HG02759 (cell line): ENCODE data around the gene TSPAN33.
"Not testable (repeated sequence)": the region's sequence is repeated elsewhere in the genome, so short reads cannot be mapped to it uniquely, and the experiment has no call there.

ENCODE experiments used
- ATAC-seq: cut with Tn5 transposase; IDR thresholded peaks from one replicate; pipeline ENCODE4 v1.9.1; 2021; ENCODE audit warnings: mild to moderate bottlenecking, moderate library complexity; ENCODE audit not compliant: unreplicated experiment

Gene TSPAN33

GRCh38 chr7:129205987-129206785, 61.7 kb downstream of the TSPAN33 start:
- ATAC-seq, result no peak

DNA sequence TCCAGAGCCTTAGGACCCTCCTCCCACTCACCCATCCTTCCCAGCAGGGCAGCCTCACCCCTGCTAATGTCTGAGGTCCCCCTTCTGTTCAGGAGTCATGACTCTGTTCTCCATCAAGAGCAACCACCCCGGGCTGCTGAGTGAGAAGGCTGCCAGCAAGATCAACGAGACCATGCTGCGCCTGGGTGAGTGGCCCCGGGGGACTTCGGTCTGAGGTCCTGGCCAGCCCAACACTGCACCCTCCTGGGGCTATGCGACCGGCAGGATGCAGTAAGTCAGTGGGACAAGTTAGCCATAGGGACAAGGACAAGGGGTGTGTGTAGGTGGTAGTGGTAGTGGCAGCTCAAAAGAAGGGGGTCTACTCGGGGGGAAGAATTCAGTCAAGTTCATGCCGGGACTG, 64.2 kb downstream of the TSPAN33 start:
- ATAC-seq, result no peak

DNA sequence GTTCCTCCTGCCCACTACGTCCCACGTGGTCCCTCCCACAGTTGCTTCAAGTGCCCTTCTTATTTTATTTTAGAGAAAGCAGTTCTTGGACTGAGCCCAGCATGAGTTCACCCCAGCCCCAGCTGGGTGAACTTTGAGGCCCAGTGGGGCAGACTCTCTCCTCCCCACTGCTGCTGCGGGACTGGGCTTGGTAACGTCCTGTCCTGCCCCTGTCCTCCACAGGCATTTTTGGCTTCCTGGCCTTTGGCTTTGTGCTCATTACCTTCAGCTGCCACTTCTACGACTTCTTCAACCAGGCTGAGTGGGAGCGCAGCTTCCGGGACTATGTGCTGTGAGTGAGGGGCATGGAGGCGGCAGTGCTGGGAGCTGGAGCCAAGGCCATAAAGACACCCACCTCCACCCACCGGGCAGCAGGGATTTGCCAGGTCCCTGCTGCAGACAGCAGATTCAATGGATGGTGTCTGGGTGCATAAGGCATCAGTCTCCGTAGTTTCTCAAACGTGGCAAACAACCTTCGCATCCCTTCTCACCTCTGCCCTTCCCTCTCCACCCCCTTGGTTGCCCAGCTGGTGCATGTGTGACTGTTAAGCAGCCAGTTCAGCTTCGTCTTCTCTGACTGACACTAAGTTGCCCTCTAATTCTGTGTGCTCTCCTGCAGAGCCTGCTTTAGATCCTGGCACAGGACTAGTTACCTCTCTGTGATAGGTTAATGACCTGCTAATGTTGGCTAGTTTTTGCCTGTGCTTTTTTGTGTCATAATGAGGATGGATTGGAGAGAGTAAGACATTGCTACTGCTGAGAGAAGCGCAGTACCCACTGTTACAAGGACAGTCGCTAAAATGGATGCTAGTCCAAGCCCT, 64.8 kb downstream of the TSPAN33 start:
- ATAC-seq, result no peak

DNA sequence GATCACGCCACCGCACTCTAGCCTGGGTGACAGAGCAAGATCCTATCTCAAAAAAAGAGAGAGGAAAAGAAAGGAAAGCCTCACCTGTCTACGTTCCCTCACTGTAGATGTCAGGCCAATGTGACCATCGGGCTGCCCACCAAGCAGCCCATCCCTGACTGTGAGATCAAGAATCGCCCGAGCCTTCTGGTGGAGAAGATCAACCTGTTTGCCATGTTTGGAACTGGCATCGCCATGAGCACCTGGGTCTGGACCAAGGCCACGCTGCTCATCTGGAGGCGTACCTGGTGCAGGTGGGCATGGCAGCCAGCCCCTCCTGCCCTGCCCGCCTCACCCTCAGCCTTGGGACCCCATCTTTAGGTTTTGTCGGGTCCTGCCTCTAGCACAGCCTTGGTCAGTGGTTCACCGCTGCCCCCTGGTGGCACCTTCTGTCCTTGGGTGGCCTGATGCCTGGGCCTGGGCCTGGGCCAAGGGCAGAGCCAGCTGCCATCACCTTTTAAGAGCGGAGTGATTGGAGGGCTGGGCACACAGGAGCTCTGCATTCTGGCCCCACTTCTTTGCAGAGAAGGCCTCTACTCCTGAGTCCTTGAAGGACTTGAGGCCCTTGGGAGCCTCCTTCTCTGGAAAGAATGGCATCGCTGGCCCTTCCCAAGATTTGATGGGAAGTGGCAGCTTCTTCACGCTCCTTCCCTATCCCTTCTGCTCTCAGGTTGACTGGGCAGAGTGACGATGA, 65.9 kb downstream of the TSPAN33 start:
- ATAC-seq, result peak; percentile 76

DNA sequence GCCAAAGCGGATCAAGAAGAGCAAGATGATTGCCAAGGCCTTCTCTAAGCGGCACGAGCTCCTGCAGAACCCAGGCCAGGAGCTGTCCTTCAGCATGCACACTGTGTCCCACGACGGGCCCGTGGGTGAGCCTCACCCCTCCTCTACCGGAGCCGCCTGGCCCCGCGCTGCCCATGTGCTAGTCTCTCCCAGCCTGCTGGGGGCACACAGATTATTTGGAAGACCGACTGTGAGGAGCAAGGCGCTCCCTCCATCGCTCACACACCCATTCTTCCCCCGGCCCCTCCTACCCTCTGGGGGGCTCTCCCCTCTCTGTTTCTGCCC, 66.4 kb downstream of the TSPAN33 start:
- no peak for ATAC-seq

- no peak for ATAC-seq
Measured at GRCh38 chr7:129212126-129212525, 67.6 kb downstream of the TSPAN33 start.

GRCh38 chr7:129212596-129212995, 68.1 kb downstream of the TSPAN33 start:
- no peak for ATAC-seq

- ATAC-seq, result no peak
Measured at GRCh38 chr7:129213828-129214227, 69.3 kb downstream of the TSPAN33 start.

- not testable (repeated sequence) for ATAC-seq
Measured at GRCh38 chr7:129215691-129216090, 71.2 kb downstream of the TSPAN33 start.

DNA sequence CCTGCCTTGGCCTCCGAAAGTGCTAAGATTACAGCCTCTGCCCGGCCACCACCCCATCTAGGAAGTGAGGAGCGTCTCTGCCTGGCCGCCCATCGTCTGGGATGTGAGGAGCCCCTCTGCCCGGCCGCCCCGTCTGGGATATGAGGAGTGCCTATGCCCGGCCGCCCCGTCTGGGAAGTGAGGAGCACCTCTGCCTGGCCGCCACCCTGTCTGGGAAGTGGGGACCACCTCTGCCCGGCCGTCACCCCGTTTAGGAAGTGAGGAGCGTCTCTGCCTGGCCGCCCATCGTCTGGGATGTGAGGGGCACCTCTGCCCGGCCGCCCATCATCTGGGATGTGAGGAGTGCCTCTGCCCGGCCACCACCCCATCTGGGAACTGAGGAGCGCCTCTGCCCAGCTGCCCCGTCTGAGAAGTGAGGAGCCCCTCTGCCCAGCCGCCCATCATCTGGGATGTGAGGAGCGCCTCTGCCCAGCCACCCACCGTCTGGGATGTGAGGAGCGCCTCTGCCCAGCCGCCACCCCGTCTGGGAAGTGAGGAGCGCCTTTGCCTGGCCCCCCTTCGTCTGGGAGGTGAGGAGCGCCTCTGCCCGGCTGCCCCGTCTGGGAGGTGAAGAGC, 71.7 kb downstream of the TSPAN33 start:
- ATAC-seq, result not testable (repeated sequence)

GRCh38 chr7:129216821-129217416, 72.4 kb downstream of the TSPAN33 start:
- ATAC-seq, result not testable (repeated sequence)

DNA sequence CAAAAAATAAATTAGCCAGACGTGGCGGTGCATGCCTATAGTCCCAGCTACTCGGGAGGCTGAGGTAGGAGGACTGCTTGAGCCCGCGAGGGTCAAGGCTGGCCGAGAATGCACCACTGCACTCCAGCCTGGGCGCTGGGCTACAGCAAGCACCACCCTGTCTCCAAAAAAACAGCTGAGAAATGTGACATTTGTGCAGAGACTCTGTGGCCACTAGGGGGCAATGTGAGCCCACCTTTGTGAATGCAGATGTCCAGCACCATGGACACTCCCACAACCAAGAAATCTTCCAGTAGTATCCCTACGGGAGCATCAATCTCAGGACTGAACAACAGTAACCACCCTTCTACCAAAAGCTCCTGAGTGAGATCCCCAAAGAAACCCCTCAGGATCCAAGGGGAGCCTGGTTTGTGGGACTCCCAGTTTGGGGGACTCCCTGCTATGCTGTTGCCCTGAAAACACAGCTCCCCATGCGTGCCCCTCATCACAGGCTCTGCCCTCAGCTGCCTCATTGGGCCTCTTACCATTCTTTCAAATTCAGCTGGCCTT, 74.1 kb downstream of the TSPAN33 start:
- ATAC-seq, result no peak

- not testable (repeated sequence) for ATAC-seq
Measured at GRCh38 chr7:129219166-129219565, 74.7 kb downstream of the TSPAN33 start.
